ENCODE results near the gene WDR64.

Gene WDR64

GRCh38 chr1:241639623-241640148 is 12.4 kb upstream of the WDR64 start:
- H3K27ac ChIP-seq: peak overlapping the region; percentile 71
- TF ChIP-seq CTCF (conservative IDR thresholded peaks at IDR 0.05): no peak; the same call in 1 of the 2 replicates

GRCh38 chr1:241640149-241640866 is 11.8 kb upstream of the WDR64 start, which contains the start of the genes CHML and OPN3:
Gene CHML (minus strand): TSS chr1:241640369. CDS start chr1:241635766, 4,603 bp downstream.
Gene OPN3 (minus strand): TSS chr1:241640369. CDS start chr1:241640254, 115 bp downstream.
- TF ChIP-seq CTCF (conservative IDR thresholded peaks at IDR 0.05): no peak
- H3K27ac ChIP-seq: peak within 1 kb of the TSS; percentile 71

- TF ChIP-seq CTCF (conservative IDR thresholded peaks at IDR 0.05): no peak
- peak overlapping the region; percentile 71 for H3K27ac ChIP-seq
These were observed 11.0 kb upstream of the WDR64 start for GRCh38 chr1:241640867-241641622.

- TF ChIP-seq CTCF (conservative IDR thresholded peaks at IDR 0.05): no peak
- no peak overlapping the region for H3K27ac ChIP-seq
These were observed 10.1 kb upstream of the WDR64 start for GRCh38 chr1:241641773-241642592.

- TF ChIP-seq CTCF (conservative IDR thresholded peaks at IDR 0.05): no peak
- H3K27ac ChIP-seq: no peak overlapping the region
These were observed 9.5 kb upstream of the WDR64 start for GRCh38 chr1:241642593-241642944.

GRCh38 chr1:241644259-241644658 is 7.8 kb upstream of the WDR64 start:
- no peak for TF ChIP-seq CTCF (conservative IDR thresholded peaks at IDR 0.05)
- H3K27ac ChIP-seq: no peak overlapping the region
